GM12878 (cell line): ENCODE measurements around the gene CTNNA3. TPM values are rescaled to one million over a fixed set of nuclear protein-coding genes. Genes with fewer than 3 reads are reported as not detected.

Source experiments
- ATF3 ChIP-seq: IDR thresholded peaks from 2 replicates; pipeline ENCODE4 v1.6.1; 2011; ENCODE audit warnings: low read depth, mild to moderate bottlenecking, low read length, moderate library complexity, borderline replicate concordance; ENCODE audit errors: extremely low read depth
- CREB1 ChIP-seq: IDR thresholded peaks from 2 replicates; pipeline ENCODE4 v1.6.1; 2012; ENCODE audit warnings: low read depth, mild to moderate bottlenecking, inconsistent platforms
- E2F4 ChIP-seq: IDR thresholded peaks from 2 replicates; pipeline ENCODE4 v1.6.1; 2012; ENCODE audit warnings: low read depth, low read length, improper control_type of control experiment
- E4F1 ChIP-seq: fragments of 450-650 bp; IDR thresholded peaks from 2 replicates; pipeline ENCODE4 v1.6.1; 2018; ENCODE audit warnings: borderline replicate concordance, mild to moderate bottlenecking; ENCODE audit not compliant: partially characterized antibody
- EZH2 ChIP-seq: IDR thresholded peaks from 2 replicates; pipeline ENCODE4 v1.6.1; 2012; ENCODE audit warnings: low read depth, mild to moderate bottlenecking, control low read depth, inconsistent platforms, low read length, borderline replicate concordance; ENCODE audit not compliant: control insufficient read depth
- MXI1 ChIP-seq: fragments of 150-350 bp; IDR thresholded peaks from 2 replicates; pipeline ENCODE4 v1.6.1; 2011; ENCODE audit warnings: low read depth, mild to moderate bottlenecking, inconsistent platforms, low read length, improper control_type of control experiment
- NKRF ChIP-seq: fragments of 450-650 bp; conservative IDR thresholded peaks from 2 replicates; pipeline ENCODE4 v1.6.1; 2017; ENCODE audit warnings: mild to moderate bottlenecking, moderate library complexity
- SKIL ChIP-seq: fragments of 450-650 bp; IDR thresholded peaks from 2 replicates; pipeline ENCODE4 v1.6.1; 2017; ENCODE audit warnings: mild to moderate bottlenecking, low read depth, inconsistent platforms; ENCODE audit not compliant: poor library complexity, severe bottlenecking
- SPI1 ChIP-seq: IDR thresholded peaks from 2 replicates; pipeline ENCODE4 v1.6.1; 2011; ENCODE audit warnings: low read depth, mild to moderate bottlenecking, low read length, moderate library complexity, borderline replicate concordance; ENCODE audit not compliant: insufficient read depth
- SRF ChIP-seq, 2 experiments: IDR thresholded peaks; 2 replicates each; pipeline ENCODE4 v1.6.1; 2011; ENCODE audit warnings: low read depth in 2 of 2, low read length in 2 of 2, mild to moderate bottlenecking in 1 of 2, moderate library complexity in 1 of 2
- TARDBP ChIP-seq: IDR thresholded peaks from 2 replicates; pipeline ENCODE4 v1.6.1; 2016; ENCODE audit warnings: borderline replicate concordance
- USF1 ChIP-seq: IDR thresholded peaks from 2 replicates; pipeline ENCODE4 v1.6.1; 2011; ENCODE audit warnings: borderline replicate concordance, low read depth, mild to moderate bottlenecking, moderate library complexity, mixed read lengths, low read length; ENCODE audit not compliant: insufficient read depth; ENCODE audit errors: extremely low read length
- YY1 ChIP-seq: IDR thresholded peaks from 2 replicates; pipeline ENCODE4 v1.6.1; 2011; ENCODE audit warnings: low read depth, mild to moderate bottlenecking, low read length
- ZNF384 ChIP-seq: IDR thresholded peaks from 2 replicates; pipeline ENCODE4 v1.6.1; 2012; ENCODE audit warnings: low read depth, mild to moderate bottlenecking, low read length, improper control_type of control experiment, borderline replicate concordance
- ZNF592 ChIP-seq: fragments of 450-650 bp; IDR thresholded peaks from 2 replicates; pipeline ENCODE4 v1.6.1; 2017; ENCODE audit warnings: mild to moderate bottlenecking, moderate library complexity
- polyA plus RNA-seq, 11 experiments: library from polyadenylated mRNA; depleted of rRNA in 4 of 11; unstranded in 6 of 11; stranded (reverse) in 5 of 11; fragments of >200 nt; fragmentation: Nextera tagmentation in 4 of 11; fragmentation: Illumina TruSeq in 1 of 11; extraction: Ambion mirVana in 4 of 11; extraction: Trizol in 1 of 11; gene quantifications; 1 replicate in 1 of 11; 2 replicates in 10 of 11; pipeline versions ENCODE4 v1.2.1 to v1.2.3, GENCODE V29; 2011 to 2016; ENCODE audit warnings: inconsistent platforms in 2 of 11, missing spikeins in 2 of 11, low read depth in 1 of 11
- total RNA-seq, 4 experiments: library from RNA; depleted of rRNA in 3 of 4; stranded (reverse); fragments of >200 nt in 3 of 4; fragmentation: Illumina TruSeq in 1 of 4; extraction: Trizol in 1 of 4; gene quantifications; 2 replicates each; pipeline versions ENCODE4 v1.2.1 to v1.2.3, GENCODE V29; 2013 to 2021

The CTNNA3 gene
- total and polyA plus RNA-seq, 10 of the 15 experiments (the other 5 are each of a cell fraction or from before 2014, with no cell fraction given): under 0.01 to 4.5 (median 0.22) TPM; not detected in 2

- TF ChIP-seq ZNF592 (no peak), EZH2 (no peak), E4F1 (no peak), E2F4 (no peak), USF1 (no peak), SKIL (no peak), ATF3 (no peak), SPI1 (peak; percentile 59; the same call in 1 of the 2 replicates), SRF (IDR thresholded peaks at IDR 0.05; ENCODE audit: low read depth in 2 of 2, low read length in 2 of 2) (no peak), YY1 (no peak), ZNF384 (0 out of 2 replicates have a peak, but pooled peaks have one; percentile 17), NKRF (no peak), CREB1 (no peak), MXI1 (no peak), TARDBP (no peak)
Measured at GRCh38 chr10:67308912-67309311, 387.1 kb downstream of the CTNNA3 start (continued).
